NCI-H446 (cell line): ENCODE results near the gene KRTAP5-9.
"Not testable (repeated sequence)": the region's sequence is repeated elsewhere in the genome, so short reads cannot be mapped to it uniquely, and the experiment has no call there.

Experiments
- DNase-seq, 2 experiments: peaks; one replicate each; lab custom pipeline; 2025; lab: John Stamatoyannopoulos, UW

KRTAP5-9 gene

DNA sequence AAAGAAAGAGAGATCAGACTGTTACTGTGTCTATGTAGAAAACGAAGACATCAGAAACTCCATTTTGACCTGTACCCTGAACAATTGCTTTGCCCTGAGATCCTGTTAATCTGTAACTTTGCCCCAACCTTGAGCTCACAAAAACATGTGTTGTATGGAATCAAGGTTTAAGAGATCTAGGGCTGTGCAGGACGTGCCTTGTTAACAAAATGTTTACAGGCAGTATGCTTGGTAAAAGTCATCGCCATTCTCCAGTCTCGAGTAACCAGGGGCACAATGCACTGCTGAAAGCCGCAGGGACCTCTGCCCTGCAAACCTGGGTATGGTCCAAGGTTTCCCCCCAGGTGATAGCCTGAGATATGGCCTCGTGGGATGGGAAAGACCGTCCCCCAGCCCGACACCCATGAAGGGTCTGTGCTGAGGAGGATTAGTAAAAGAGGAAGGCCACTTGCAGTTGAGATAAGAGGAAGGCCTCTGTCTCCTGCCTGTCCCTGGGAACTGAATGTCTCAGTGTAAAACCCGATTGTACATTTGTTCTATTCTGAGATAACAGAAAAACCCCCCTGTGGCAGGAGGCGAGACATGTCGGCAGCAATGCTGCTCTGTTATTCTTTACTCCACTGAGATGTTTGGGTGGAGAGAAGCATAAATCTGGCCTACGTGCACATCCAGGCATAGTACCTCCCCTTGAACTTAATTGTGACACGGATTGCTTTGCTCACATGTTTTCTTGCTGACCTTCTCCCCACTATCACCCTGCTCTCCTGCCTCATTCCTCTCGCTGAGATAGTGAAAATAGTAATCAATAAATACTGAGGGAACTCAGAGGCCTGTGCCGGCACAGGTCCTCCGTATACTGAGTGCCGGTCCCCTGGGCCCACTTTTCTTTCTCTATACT, 13.3 kb upstream of the KRTAP5-9 start:
- not testable (repeated sequence) for DNase-seq

- DNase-seq = no peak
These were observed 12.4 kb upstream of the KRTAP5-9 start for GRCh38 chr11:71535825-71536224.

- DNase-seq = no peak
These were observed 10.7 kb upstream of the KRTAP5-9 start for GRCh38 chr11:71537537-71537936.

DNA sequence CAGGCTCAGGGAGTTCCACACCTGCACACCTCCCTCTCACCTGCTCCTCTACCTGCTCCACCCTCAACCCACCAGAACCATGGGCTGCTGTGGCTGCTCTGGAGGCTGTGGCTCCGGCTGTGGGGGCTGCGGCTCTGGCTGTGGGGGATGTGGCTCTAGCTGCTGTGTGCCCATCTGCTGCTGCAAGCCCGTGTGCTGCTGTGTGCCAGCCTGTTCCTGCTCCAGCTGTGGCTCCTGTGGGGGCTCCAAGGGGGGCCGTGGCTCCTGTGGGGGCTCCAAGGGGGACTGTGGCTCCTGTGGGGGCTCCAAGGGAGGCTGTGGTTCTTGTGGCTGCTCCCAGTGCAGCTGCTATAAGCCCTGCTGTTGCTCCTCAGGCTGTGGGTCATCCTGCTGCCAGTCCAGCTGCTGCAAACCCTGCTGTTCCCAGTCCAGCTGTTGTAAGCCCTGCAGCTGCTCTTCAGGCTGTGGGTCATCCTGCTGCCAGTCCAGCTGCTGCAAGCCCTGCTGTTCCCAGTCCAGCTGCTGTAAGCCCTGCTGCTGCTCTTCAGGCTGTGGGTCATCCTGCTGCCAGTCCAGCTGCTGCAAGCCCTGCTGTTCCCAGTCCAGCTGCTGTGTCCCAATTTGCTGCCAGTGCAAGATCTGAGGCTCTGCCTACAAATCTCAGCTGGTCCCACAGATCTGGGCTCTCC, 10.1 kb upstream of the KRTAP5-9 start, which contains the start of gene KRTAP5-8:
KRTAP5-8 (plus strand) TSS at position 49 of the 689 bp plus-strand sequence; CDS start at position 80, 31 bp downstream.
- DNase-seq = not testable (repeated sequence)

GRCh38 chr11:71538666-71538990, 9.6 kb upstream of the KRTAP5-9 start:
- DNase-seq = no peak

DNA sequence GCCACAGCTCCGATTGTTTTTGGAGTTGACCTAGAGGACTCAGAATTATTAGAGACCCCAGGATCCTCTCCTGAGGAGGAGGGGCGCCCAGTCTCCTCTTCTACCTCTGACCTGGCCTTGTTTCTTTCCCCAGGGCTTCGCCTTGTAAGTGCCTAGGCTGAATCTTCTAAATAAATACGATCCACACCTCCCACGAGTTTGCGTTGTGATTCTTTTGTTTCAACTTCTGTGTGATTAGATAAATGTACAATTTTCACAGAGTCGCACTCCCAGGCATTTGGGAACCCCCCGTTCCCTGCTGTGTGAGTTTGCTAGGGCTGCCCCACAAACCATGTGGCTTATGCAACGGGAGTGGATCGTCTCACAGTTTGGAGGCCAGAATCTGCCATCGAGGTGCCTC, 9.2 kb upstream of the KRTAP5-9 start:
- DNase-seq = no peak

DNA sequence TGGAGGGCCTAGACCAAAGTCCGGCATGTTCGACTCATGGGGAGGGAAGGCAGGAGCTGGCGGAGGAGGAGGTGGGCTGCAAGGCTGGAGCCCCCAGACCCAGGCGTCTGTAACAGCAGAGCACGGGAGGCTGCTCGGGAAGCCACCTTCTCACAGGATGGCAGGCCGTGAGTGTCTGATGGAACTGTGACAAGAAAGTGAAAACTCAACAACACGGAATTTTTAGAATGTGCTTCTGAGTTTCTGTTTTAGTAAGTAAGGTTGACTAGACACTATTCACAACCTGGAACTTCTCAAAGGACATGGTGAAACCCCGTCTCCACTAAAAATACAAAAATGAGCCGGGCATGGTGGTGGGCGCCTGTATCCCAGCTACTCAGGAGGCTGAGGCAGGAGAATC, 8.2 kb upstream of the KRTAP5-9 start:
- DNase-seq = not testable (repeated sequence)

DNA sequence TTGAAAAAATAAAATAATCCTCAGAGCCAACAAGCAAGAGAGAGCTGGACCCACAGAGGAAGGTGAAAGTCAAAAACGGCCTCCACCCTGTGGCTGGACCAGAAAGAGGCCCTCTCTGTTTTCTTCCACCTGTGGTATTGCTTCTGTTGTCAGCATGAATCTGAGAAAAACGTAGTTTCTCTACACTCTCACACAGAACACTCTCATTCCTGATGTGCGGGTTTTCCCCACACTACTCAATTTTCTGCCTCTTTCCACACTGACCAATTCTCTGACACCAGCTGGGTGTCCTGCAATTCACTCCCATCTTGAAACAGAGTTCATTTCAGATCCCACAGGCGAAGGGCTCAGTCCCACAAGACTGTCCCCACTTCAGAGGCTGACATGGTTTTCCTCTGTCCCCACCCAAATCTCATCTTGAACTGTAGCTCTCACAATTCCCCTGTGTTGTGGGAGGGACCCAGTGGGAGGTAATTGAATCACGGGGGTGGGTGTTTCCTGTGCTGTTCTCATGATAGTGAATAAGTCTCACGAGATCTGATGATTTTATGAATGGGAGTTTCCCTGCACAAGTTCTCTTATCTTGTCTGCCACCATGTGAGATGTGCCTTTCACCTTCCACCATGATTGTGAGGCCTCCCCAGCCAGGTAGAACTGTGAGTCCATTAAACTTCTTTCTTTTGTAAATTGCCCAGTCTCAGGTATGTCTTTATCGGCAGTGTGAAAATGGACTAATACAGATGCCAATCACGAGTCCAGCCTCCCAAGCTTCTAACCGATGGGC, 7.5 kb upstream of the KRTAP5-9 start:
- not testable (repeated sequence) for DNase-seq

DNA sequence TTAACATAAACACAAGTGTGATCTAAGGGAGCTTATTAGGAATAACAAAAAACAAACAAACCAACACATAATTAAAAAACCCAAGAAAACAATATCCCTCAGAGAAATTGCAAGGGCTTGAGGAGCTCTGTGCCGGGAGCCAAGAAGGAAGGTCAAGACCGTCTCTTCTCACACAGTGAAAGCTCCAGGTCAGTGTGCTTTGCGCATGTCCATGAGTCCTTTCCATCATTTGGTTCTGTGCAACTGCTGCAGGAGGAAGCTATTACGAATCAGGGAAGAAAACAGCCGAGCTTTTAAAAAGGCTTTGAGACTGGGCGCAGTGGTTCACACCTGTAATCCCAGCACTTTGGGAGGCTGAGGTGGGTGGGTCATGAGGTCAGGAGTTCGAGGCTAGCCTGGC, 5.8 kb upstream of the KRTAP5-9 start:
- no peak for DNase-seq

GRCh38 chr11:71542879-71543777, 5.1 kb upstream of the KRTAP5-9 start:
- no peak for DNase-seq

GRCh38 chr11:71543866-71544265, 4.4 kb upstream of the KRTAP5-9 start:
- no peak for DNase-seq

DNA sequence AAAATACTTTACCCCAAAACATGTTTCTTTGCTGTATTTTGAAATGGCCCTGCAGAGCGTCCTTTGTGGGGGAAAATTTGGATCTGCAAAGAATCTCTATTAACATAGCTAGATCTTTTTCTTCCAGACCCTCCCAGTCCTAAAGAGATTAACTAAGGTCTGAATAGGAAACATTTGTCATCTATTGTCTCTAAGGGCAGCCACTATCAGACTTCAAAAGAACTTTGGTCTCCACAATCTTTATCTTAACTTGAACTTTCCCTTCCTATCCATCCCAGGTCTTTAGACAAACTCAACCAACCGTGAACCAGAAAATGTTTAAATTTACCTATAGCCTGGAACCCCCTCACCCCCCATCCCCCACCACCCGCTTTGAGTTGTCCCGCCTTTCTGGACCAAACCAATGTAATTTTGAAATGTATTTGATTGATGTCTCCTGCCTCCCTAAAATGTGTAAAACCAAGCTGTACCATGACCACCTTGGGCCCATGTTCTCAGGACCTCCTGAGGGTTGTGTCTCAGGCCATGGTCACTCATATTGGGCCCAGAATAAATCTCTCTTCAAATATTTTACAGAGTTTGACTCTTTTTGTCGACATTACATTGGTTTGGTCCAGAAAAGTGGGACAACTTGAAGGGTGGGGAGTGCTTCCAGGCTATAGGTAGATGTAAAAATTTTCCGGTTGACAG, 3.5 kb upstream of the KRTAP5-9 start:
- DNase-seq = no peak

- DNase-seq = no peak
These were observed 2.7 kb upstream of the KRTAP5-9 start for GRCh38 chr11:71545405-71545966.

GRCh38 chr11:71548716-71549151, 514 bp downstream of the KRTAP5-9 start:
- no peak for DNase-seq

- no peak for DNase-seq
These were observed 3.5 kb downstream of the KRTAP5-9 start for GRCh38 chr11:71551711-71552110.

- DNase-seq = no peak
These were observed 6.8 kb downstream of the KRTAP5-9 start for GRCh38 chr11:71554996-71555395.

DNA sequence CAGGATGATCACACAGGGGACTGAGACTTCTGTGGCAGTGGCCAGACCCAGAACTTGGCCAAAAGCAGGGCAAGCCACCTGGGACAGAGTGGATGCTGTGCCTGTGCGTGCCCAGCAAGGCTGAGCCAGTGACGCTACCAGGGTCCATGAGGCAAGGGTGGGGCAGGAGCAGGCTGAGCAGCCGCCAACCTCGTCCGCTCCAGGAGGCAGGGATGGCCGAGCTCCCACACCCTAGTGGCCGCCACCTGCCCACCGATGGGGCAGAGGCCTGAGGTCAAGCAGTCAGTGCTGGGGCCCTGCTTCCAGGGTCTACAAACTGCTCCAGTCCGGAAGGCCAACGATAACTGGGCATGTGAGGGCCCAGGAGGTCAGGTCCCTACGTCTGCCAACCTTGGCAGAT, 7.3 kb downstream of the KRTAP5-9 start:
- DNase-seq = no peak

- no peak for DNase-seq
These were observed 7.8 kb downstream of the KRTAP5-9 start for GRCh38 chr11:71556018-71556417.

DNA sequence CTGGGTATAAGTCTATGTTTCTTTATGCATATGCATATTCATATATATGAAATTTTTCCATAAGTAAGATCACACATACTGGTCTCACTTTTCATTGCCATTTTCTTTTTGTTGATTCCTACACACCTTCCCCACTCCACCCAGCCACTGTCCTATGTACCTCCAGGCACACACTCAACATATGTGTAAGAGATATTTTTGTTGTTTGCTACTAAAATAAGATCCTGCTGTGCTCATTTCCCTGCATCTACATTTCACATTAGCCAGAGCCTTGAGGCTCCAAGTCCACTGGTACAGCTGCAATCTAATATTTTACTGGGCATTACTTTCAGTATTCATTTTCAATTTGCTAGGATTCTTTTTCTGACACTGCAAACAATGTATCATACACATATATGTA, 9.0 kb downstream of the KRTAP5-9 start:
- no peak for DNase-seq

DNA sequence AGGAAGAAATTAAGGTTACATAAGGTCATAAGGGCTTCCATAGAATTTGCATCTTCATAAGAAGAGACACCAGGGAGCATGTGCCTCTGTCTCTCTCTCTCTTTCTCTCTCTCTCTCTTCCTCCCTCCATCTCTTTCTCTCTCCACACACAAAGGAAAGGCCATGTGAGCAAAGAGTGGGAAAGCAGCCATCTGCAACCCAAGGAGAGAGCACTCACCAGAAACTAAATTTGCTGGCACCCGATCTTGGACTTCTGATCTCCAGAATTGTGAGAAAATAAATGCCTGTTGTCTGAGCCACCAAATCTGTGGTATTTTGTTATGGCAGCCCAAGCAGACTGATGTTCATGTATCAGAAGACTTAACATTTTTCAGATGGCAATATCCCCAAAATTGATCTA, 10.8 kb downstream of the KRTAP5-9 start:
- DNase-seq = no peak
